ENCODE measurements around the gene LGALS14.

LGALS14 gene

DNA sequence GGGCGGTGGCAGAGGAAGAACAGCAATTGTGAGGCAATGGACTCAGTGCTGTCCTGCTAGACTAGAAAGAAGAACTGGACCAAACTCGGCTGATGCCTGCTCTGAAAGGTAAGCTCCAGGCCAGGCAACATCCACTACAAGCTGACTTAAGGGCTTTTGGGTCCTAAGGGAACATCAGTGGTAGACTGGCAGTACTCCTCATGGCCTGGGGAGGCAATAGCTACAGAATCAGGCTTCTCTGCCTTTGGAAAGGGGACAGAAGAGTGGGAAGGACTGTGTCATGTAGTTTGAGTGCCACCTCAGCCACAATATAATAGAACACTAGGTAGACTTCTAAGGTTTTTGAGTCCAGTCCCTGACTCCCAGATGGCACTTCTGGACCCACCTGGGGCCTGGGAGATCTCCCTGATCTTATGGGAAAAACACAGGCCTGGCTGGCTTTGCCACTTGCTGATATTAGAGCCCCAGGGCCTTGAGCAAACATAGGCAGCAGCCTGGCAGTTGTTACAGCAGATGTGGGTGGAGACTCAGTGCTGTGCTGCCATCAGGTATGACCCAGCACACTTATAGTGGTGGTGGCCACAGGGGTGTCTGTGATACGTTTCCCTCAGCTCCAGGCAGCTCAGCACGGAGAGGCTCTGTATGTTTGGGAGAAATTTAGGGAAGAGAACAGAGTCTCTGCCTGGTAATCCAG, 42.7 kb downstream of the LGALS14 start:
- H3K9me3 ChIP-seq (ENCODE audit: insufficient read depth, low read length, severe bottlenecking), result no peaks in the 10 kb centered on the region
- no peaks in the 10 kb centered on the region for H3K79me2 ChIP-seq (ENCODE audit: insufficient read depth, low read length)
- H3K4me1 ChIP-seq (ENCODE audit: insufficient read depth, low read length), result no peaks in the 10 kb centered on the region
- H3K9ac ChIP-seq (ENCODE audit: low read depth, low read length), result no peak overlapping the region
- ATAC-seq (ENCODE audit: insufficient read depth, low read depth), result no peak
- no peak for DNase-seq
- H3K4me3 ChIP-seq (ENCODE audit: low read depth in 1 of 2, low read length in 2 of 2), result no peak overlapping the region
- H4K20me1 ChIP-seq (ENCODE audit: insufficient read depth, low read length), result no peaks in the 10 kb centered on the region
- H3K27ac ChIP-seq (ENCODE audit: low read length), result no peak overlapping the region
- H3K27me3 ChIP-seq (ENCODE audit: insufficient read depth, low read length, poor library complexity), result peaks cover 11% of the 10 kb centered on the region
- no peak overlapping the region for H3K4me2 ChIP-seq (ENCODE audit: insufficient read depth, low read length)
- no peak overlapping the region for H2AFZ ChIP-seq (ENCODE audit: low read depth, low read length)
- no peaks in the 10 kb centered on the region for H3K36me3 ChIP-seq (ENCODE audit: insufficient read depth, low read length)
- TF ChIP-seq, protein P1, sequence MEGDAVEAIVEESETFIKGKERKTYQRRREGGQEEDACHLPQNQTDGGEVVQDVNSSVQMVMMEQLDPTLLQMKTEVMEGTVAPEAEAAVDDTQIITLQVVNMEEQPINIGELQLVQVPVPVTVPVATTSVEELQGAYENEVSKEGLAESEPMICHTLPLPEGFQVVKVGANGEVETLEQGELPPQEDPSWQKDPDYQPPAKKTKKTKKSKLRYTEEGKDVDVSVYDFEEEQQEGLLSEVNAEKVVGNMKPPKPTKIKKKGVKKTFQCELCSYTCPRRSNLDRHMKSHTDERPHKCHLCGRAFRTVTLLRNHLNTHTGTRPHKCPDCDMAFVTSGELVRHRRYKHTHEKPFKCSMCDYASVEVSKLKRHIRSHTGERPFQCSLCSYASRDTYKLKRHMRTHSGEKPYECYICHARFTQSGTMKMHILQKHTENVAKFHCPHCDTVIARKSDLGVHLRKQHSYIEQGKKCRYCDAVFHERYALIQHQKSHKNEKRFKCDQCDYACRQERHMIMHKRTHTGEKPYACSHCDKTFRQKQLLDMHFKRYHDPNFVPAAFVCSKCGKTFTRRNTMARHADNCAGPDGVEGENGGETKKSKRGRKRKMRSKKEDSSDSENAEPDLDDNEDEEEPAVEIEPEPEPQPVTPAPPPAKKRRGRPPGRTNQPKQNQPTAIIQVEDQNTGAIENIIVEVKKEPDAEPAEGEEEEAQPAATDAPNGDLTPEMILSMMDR (IDR thresholded peaks at IDR 0.05; ENCODE audit: borderline replicate concordance, extremely low read depth, low read length, poor library complexity, severe bottlenecking), result no peak
- TF ChIP-seq EZH2 (IDR thresholded peaks at IDR 0.05; ENCODE audit: borderline replicate concordance, low read depth, low read length, severe bottlenecking), result no peak

- peaks cover 19% of the 10 kb centered on the region for H3K27me3 ChIP-seq (ENCODE audit: insufficient read depth, low read length, poor library complexity)
- DNase-seq (no peak), ATAC-seq (ENCODE audit: insufficient read depth, low read depth) (no peak)
- no peaks in the 10 kb centered on the region for H4K20me1 ChIP-seq (ENCODE audit: insufficient read depth, low read length)
- no peak overlapping the region for H3K9ac ChIP-seq (ENCODE audit: low read depth, low read length)
- H3K36me3 ChIP-seq (ENCODE audit: insufficient read depth, low read length), result no peaks in the 10 kb centered on the region
- H3K4me1 ChIP-seq (ENCODE audit: insufficient read depth, low read length), result no peaks in the 10 kb centered on the region
- H3K27ac ChIP-seq (ENCODE audit: low read length), result no peak overlapping the region
- H3K4me2 ChIP-seq (ENCODE audit: insufficient read depth, low read length), result no peak overlapping the region
- H3K4me3 ChIP-seq (ENCODE audit: low read depth in 1 of 2, low read length in 2 of 2), result no peak overlapping the region
- H3K9me3 ChIP-seq (ENCODE audit: insufficient read depth, low read length, severe bottlenecking), result no peaks in the 10 kb centered on the region
- no peak overlapping the region for H2AFZ ChIP-seq (ENCODE audit: low read depth, low read length)
- TF ChIP-seq, protein P1 (IDR thresholded peaks at IDR 0.05; ENCODE audit: borderline replicate concordance, extremely low read depth, low read length, poor library complexity, severe bottlenecking), result no peak
- TF ChIP-seq EZH2 (IDR thresholded peaks at IDR 0.05; ENCODE audit: borderline replicate concordance, low read depth, low read length, severe bottlenecking), result no peak
- no peaks in the 10 kb centered on the region for H3K79me2 ChIP-seq (ENCODE audit: insufficient read depth, low read length)
Measured at GRCh38 chr19:39749981-39750380, 45.7 kb downstream of the LGALS14 start.

GRCh38 chr19:39752390-39752789, 48.1 kb downstream of the LGALS14 start:
- no peak for ATAC-seq (ENCODE audit: insufficient read depth, low read depth)
- H3K27me3 ChIP-seq (ENCODE audit: insufficient read depth, low read length, poor library complexity), result peaks cover 26% of the 10 kb centered on the region
- H3K9me3 ChIP-seq (ENCODE audit: insufficient read depth, low read length, severe bottlenecking), result no peaks in the 10 kb centered on the region
- no peak overlapping the region for H3K27ac ChIP-seq (ENCODE audit: low read length)
- TF ChIP-seq, protein P1 (IDR thresholded peaks at IDR 0.05; ENCODE audit: borderline replicate concordance, extremely low read depth, low read length, poor library complexity, severe bottlenecking), result no peak
- no peak for TF ChIP-seq EZH2 (IDR thresholded peaks at IDR 0.05; ENCODE audit: borderline replicate concordance, low read depth, low read length, severe bottlenecking)
- no peak overlapping the region for H2AFZ ChIP-seq (ENCODE audit: low read depth, low read length)
- no peaks in the 10 kb centered on the region for H4K20me1 ChIP-seq (ENCODE audit: insufficient read depth, low read length)
- no peak overlapping the region for H3K4me2 ChIP-seq (ENCODE audit: insufficient read depth, low read length)
- no peak overlapping the region for H3K4me3 ChIP-seq (ENCODE audit: low read depth in 1 of 2, low read length in 2 of 2)
- H3K36me3 ChIP-seq (ENCODE audit: insufficient read depth, low read length), result no peaks in the 10 kb centered on the region
- no peak for DNase-seq
- no peaks in the 10 kb centered on the region for H3K79me2 ChIP-seq (ENCODE audit: insufficient read depth, low read length)
- H3K9ac ChIP-seq (ENCODE audit: low read depth, low read length), result no peak overlapping the region
- H3K4me1 ChIP-seq (ENCODE audit: insufficient read depth, low read length), result no peaks in the 10 kb centered on the region
